ENCODE measurements around the gene GALNT18.

The GALNT18 gene

GRCh38 chr11:11430431-11430830, 191.4 kb downstream of the GALNT18 start:
- in situ Hi-C loops (cut with HindIII; ENCODE audit: low pct_unique_long_range_greater_than_20kb, low sequenced_read_pairs) = no loop called here
- DNase-seq (ENCODE audit: low read depth in 1 of 2, low spot score in 1 of 2) = no peak
- no peak for TF ChIP-seq JUND (IDR thresholded peaks at IDR 0.05; ENCODE audit: low read depth)

- in situ Hi-C loops (cut with HindIII; ENCODE audit: low pct_unique_long_range_greater_than_20kb, low sequenced_read_pairs) = no loop called here
- no peak for DNase-seq (ENCODE audit: low read depth in 1 of 2, low spot score in 1 of 2)
- TF ChIP-seq JUND (IDR thresholded peaks at IDR 0.05; ENCODE audit: low read depth) = no peak
Measured at GRCh38 chr11:11428714-11429113, 193.1 kb downstream of the GALNT18 start.

- DNase-seq (ENCODE audit: low read depth in 1 of 2, low spot score in 1 of 2) = no peak
- in situ Hi-C loops (cut with HindIII; ENCODE audit: low pct_unique_long_range_greater_than_20kb, low sequenced_read_pairs) = no loop called here
- TF ChIP-seq JUND (IDR thresholded peaks at IDR 0.05; ENCODE audit: low read depth) = no peak
Measured at GRCh38 chr11:11427542-11427941, 194.3 kb downstream of the GALNT18 start.

DNA sequence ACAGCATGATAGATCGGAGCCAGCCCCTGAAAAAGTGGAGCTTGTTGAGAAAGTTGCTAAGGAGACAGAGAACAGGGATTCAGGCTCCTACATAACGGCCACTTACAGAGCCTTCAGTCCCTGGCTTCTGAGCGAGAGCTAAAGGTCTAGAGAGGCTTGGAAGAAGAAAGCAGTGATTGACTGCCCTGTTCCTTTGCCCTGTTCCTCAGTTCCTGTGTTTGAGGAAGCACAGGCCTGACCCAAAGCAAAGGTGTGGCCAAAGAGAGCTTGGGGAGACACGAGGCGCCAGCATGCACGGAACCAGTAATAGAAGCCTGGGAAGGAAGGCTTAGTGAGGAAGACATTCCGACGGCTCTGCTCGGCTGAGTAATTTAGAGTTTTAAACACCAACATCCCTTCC, 194.7 kb downstream of the GALNT18 start:
- DNase-seq (ENCODE audit: low read depth in 1 of 2, low spot score in 1 of 2) = no peak
- TF ChIP-seq JUND (IDR thresholded peaks at IDR 0.05; ENCODE audit: low read depth) = no peak
- in situ Hi-C loops (cut with HindIII; ENCODE audit: low pct_unique_long_range_greater_than_20kb, low sequenced_read_pairs) = no loop called here

GRCh38 chr11:11426226-11426952, 195.4 kb downstream of the GALNT18 start:
- in situ Hi-C loops (cut with HindIII; ENCODE audit: low pct_unique_long_range_greater_than_20kb, low sequenced_read_pairs) = no loop called here
- no peak for DNase-seq (ENCODE audit: low read depth in 1 of 2, low spot score in 1 of 2)
- no peak for TF ChIP-seq JUND (IDR thresholded peaks at IDR 0.05; ENCODE audit: low read depth)

DNA sequence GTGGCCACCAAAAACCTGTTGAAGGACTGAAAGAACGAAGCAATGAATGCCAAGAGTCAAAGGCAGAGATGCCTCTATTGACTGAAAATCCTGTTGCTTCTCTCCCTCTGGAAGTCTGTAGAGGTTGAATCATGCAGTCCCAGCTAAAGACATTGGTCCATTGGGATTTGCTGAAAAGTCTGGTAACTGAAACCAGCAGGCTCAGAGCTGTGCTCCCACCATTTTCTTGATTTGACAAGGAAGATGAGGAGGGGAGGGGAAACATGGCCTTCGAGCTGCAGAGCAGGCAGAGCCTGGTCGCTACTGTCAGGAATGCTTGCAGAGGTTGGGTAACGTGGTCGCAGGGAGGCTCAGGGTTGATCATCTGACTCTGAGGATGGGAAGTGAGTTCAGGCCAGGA, 196.0 kb downstream of the GALNT18 start:
- no peak for TF ChIP-seq JUND (IDR thresholded peaks at IDR 0.05; ENCODE audit: low read depth)
- in situ Hi-C loops (cut with HindIII; ENCODE audit: low pct_unique_long_range_greater_than_20kb, low sequenced_read_pairs) = no loop called here
- no peak for DNase-seq (ENCODE audit: low read depth in 1 of 2, low spot score in 1 of 2)

- in situ Hi-C loops (cut with HindIII; ENCODE audit: low pct_unique_long_range_greater_than_20kb, low sequenced_read_pairs) = no loop called here
- DNase-seq (ENCODE audit: low read depth in 1 of 2, low spot score in 1 of 2) = no peak
- TF ChIP-seq JUND (IDR thresholded peaks at IDR 0.05; ENCODE audit: low read depth) = no peak
Measured at GRCh38 chr11:11424688-11425087, 197.1 kb downstream of the GALNT18 start.

DNA sequence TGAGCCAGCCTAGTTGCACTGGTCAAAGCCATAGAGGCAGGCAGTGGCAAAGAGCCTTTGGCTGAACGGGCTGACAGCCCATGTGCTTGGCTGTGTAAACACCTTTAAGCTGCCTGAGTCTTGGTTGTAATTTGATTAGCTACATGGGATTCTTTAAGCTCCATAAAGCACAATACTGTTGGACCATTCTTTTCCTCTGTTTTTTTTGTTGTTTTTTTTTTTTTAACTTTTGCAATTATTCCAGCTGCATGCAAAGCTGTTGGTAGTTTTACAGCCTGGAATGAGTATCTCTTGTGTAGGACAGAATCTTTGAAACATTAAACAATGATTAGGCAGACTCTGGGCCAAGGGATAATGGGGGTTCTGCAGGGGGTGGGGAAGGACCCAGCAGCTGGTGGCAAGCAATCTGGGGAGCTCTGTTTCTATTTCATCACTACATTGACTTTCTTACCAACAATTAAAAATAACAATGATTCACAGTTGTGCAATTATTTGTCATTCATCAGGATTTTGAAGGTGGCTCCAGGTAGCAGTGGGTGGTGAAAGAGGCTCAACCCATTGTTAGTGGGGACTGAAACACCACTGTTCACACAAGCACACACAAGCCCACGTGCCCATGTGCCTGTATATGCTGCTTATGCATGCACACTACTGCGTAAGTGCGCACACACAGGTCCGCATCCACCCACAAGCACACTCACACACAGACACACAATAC, 199.2 kb downstream of the GALNT18 start:
- no peak for TF ChIP-seq JUND (IDR thresholded peaks at IDR 0.05; ENCODE audit: low read depth)
- in situ Hi-C loops (cut with HindIII; ENCODE audit: low pct_unique_long_range_greater_than_20kb, low sequenced_read_pairs) = no loop called here
- DNase-seq (ENCODE audit: low read depth in 1 of 2, low spot score in 1 of 2) = peak; percentile 11 to 13

DNA sequence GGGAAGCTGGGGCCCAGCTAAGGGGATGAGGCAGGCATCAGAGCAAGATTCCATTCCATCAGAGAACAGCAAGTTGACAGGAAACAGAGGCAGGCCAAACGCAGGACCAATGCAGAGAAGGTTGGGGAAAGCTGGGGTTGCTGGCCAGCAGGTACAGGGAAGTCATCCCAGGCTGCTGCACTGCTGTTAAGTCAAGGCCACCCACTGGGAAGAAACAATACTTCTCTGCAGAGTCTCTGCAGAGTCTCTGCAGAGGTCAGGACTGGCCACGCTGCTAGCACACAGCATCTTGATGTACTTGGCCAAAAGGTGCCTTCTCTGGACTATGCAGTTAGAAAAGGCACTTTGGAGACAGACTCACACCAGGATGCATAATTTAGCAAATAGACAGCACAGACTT, 200.3 kb downstream of the GALNT18 start:
- DNase-seq (ENCODE audit: low read depth in 1 of 2, low spot score in 1 of 2) = no peak
- in situ Hi-C loops (cut with HindIII; ENCODE audit: low pct_unique_long_range_greater_than_20kb, low sequenced_read_pairs) = no loop called here
- no peak for TF ChIP-seq JUND (IDR thresholded peaks at IDR 0.05; ENCODE audit: low read depth)

- no peak for DNase-seq (ENCODE audit: low read depth in 1 of 2, low spot score in 1 of 2)
- TF ChIP-seq JUND (IDR thresholded peaks at IDR 0.05; ENCODE audit: low read depth) = no peak
- in situ Hi-C loops (cut with HindIII; ENCODE audit: low pct_unique_long_range_greater_than_20kb, low sequenced_read_pairs) = no loop called here
Measured at GRCh38 chr11:11420899-11421285, 200.9 kb downstream of the GALNT18 start.

DNA sequence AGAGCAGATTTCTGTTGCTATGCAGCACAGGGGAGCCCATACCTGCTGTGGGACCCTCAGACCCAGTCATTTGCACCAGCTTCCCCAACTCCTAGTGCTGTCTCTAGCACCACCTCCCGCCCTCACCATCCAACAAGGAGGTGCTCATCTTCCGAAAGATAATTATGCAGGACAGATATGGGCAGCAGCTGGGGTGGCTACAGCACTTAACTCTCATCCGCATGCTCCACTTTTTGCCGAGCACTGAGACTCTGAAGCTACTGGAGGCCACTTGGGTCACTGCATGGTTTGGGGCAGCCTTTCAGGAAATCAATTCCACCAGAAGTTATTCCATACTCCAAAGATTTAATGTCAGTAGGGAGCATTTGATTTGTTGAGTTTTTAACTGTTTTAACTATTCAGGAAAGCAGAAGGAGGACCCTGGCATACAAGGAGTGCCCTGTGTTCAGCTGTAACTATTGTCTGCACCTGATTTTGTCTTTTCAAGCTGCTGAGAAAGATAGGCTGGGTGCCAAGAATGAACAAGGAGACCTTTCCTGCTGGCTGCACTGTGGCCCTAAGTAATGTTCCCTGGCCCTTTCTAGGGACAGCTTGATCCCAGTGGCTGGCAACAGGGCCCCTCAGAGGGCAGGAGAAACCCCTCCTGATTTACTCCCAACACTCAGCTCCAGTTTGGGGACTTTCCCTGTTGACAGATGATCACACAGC, 201.5 kb downstream of the GALNT18 start:
- DNase-seq (ENCODE audit: low read depth in 1 of 2, low spot score in 1 of 2) = no peak

DNA sequence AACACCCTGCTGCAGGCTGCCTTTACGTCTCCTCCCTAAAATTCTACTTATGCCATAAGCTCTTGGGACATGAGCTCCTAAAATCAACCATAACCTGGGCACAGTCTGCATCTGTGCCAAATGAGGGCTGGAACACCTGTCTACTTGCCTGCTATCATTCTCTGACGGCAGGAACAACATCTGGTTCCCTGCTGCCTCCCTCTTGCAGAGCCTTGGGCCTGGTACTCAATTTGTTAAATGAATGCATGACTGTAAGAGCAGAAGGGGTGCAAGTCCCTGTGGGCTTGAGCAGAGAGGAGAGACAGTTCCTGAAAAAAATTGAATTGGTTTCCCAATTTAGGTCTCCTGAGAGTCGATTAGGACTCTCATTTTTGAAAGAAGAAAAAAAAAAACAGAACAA, 202.1 kb downstream of the GALNT18 start:
- DNase-seq (ENCODE audit: low read depth in 1 of 2, low spot score in 1 of 2) = no peak
- in situ Hi-C loops (cut with HindIII; ENCODE audit: low pct_unique_long_range_greater_than_20kb, low sequenced_read_pairs) = no loop called here
- TF ChIP-seq JUND (IDR thresholded peaks at IDR 0.05; ENCODE audit: low read depth) = no peak

More for the DNA sequence above, 201.5 kb downstream of the GALNT18 start:
- in situ Hi-C loops (cut with HindIII; ENCODE audit: low pct_unique_long_range_greater_than_20kb, low sequenced_read_pairs) = no loop called here
- no peak for TF ChIP-seq JUND (IDR thresholded peaks at IDR 0.05; ENCODE audit: low read depth)

DNA sequence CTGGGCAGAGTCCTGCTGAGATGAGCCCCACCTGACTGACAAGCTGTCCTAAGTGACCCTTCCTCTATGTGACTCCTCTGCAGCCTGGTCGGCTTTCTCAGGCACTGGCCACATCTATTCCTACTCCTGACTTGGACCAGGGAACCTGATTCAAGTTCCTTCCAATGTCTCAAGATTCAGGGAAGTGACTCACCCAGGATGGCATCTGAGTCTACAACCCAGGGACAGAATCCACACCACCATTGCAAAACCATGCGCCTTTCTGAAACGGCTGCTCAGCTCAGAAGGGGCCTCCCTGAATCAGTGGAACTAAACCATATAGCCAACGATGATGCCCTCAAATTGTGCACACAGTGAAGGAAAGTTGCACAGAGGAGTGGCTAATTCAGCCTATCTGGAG, 204.9 kb downstream of the GALNT18 start:
- in situ Hi-C loops (cut with HindIII; ENCODE audit: low pct_unique_long_range_greater_than_20kb, low sequenced_read_pairs) = no loop called here
- DNase-seq (ENCODE audit: low read depth in 1 of 2, low spot score in 1 of 2) = no peak
- no peak for TF ChIP-seq JUND (IDR thresholded peaks at IDR 0.05; ENCODE audit: low read depth)

All from T47D (cell line).